SH-SY5Y (cell line): ENCODE measurements around the gene OSBPL3.

Experiments
- GATA2 ChIP-seq: IDR thresholded peaks from 2 replicates; pipeline ENCODE4 v1.6.1; 2011; ENCODE audit warnings: mild to moderate bottlenecking, low read depth, low read length
- GATA3 ChIP-seq: IDR thresholded peaks from 2 replicates; pipeline ENCODE4 v1.6.1; 2011; ENCODE audit warnings: low read depth, mild to moderate bottlenecking, low read length, moderate library complexity

DNA sequence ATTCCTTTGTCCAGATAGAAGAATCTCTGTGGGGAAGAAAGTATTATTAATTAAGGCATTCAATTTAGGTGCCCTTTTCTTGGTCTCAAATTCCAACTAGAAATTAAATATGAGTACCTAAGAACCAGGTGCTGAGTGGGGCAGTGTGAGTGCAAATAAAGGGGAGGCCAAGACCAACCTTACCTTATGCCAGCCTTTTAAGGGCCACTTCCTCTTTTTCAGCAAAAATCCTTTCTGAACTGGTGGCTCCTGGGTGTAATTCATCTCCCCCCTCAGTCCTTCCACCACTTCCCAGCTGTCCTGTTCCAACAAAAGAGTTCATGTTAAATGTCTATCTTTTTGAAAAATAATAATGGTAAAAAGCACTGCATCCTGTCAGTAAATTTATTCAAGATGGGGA lies 108.2 kb downstream of the OSBPL3 start:
- no peak for TF ChIP-seq GATA2
- TF ChIP-seq GATA3, result no peak
